ENCODE data around the gene RFC2. TPM values are rescaled to one million over a fixed set of nuclear protein-coding genes. Genes with fewer than 3 reads are reported as not detected.

Gene RFC2
- total and polyA plus RNA-seq, 2 experiments from 2014 or later = 14.6 to 69.2 TPM

GRCh38 chr7:74236284-74236683 is 17.9 kb downstream of the RFC2 start:
- DNase-seq (ENCODE audit: low read depth in 1 of 2, low spot score in 1 of 2) = no peak
- H3K27me3 ChIP-seq = no peaks in the 10 kb centered on the region
- no peaks in the 10 kb centered on the region for H3K9me3 ChIP-seq (ENCODE audit: low read depth)
- no peak overlapping the region for H3K4me3 ChIP-seq
- H3K36me3 ChIP-seq = peaks cover 37% of the 10 kb centered on the region
- no peak overlapping the region for H3K27ac ChIP-seq
- no peak for TF ChIP-seq CTCF (IDR thresholded peaks at IDR 0.05; ENCODE audit: low read depth, low read length)
- H3K4me1 ChIP-seq (ENCODE audit: low read depth) = no peaks in the 10 kb centered on the region

- no peak for DNase-seq (ENCODE audit: low read depth in 1 of 2, low spot score in 1 of 2)
- H3K36me3 ChIP-seq = peaks cover 34% of the 10 kb centered on the region
- no peaks in the 10 kb centered on the region for H3K4me1 ChIP-seq (ENCODE audit: low read depth)
- H3K9me3 ChIP-seq (ENCODE audit: low read depth) = no peaks in the 10 kb centered on the region
- no peaks in the 10 kb centered on the region for H3K27me3 ChIP-seq
- H3K4me3 ChIP-seq = no peak overlapping the region
- H3K27ac ChIP-seq = no peak overlapping the region
- TF ChIP-seq CTCF (IDR thresholded peaks at IDR 0.05; ENCODE audit: low read depth, low read length) = no peak
Observed at GRCh38 chr7:74235518-74236268, 18.5 kb downstream of the RFC2 start.

GRCh38 chr7:74233655-74234285 is 20.4 kb downstream of the RFC2 start:
- Histone ChIP-seq H3K4me1 (ENCODE audit: low read depth) (no peaks in the 10 kb centered on the region), H3K36me3 (peaks cover 25% of the 10 kb centered on the region), H3K9me3 (ENCODE audit: low read depth) (no peaks in the 10 kb centered on the region), H3K27ac (no peak overlapping the region), H3K4me3 (no peak overlapping the region), H3K27me3 (no peaks in the 10 kb centered on the region)
- peak in 1 of 2 donors; percentile 50 for DNase-seq (ENCODE audit: low read depth in 1 of 2, low spot score in 1 of 2)
- no peak for TF ChIP-seq CTCF (IDR thresholded peaks at IDR 0.05; ENCODE audit: low read depth, low read length)

GRCh38 chr7:74231232-74231590 is 23.0 kb downstream of the RFC2 start:
- no peaks in the 10 kb centered on the region for H3K4me1 ChIP-seq (ENCODE audit: low read depth)
- no peaks in the 10 kb centered on the region for H3K9me3 ChIP-seq (ENCODE audit: low read depth)
- DNase-seq (ENCODE audit: low read depth in 1 of 2, low spot score in 1 of 2) = no peak
- no peak for TF ChIP-seq CTCF (IDR thresholded peaks at IDR 0.05; ENCODE audit: low read depth, low read length)
- no peak overlapping the region for H3K27ac ChIP-seq
- no peaks in the 10 kb centered on the region for H3K27me3 ChIP-seq
- H3K36me3 ChIP-seq = peaks cover 20% of the 10 kb centered on the region
- H3K4me3 ChIP-seq = no peak overlapping the region

- no peak for DNase-seq (ENCODE audit: low read depth in 1 of 2, low spot score in 1 of 2)
- H3K27me3 ChIP-seq = no peaks in the 10 kb centered on the region
- H3K4me3 ChIP-seq = no peak overlapping the region
- H3K9me3 ChIP-seq (ENCODE audit: low read depth) = no peaks in the 10 kb centered on the region
- H3K36me3 ChIP-seq = peaks cover 17% of the 10 kb centered on the region
- H3K27ac ChIP-seq = no peak overlapping the region
- no peaks in the 10 kb centered on the region for H3K4me1 ChIP-seq (ENCODE audit: low read depth)
- TF ChIP-seq CTCF (IDR thresholded peaks at IDR 0.05; ENCODE audit: low read depth, low read length) = no peak
Observed at GRCh38 chr7:74230446-74231231, 23.6 kb downstream of the RFC2 start.
